Small intestine (tissue), 7 donors: ENCODE measurements around the gene CACNA1H. TPM values are rescaled to one million over a fixed set of nuclear protein-coding genes. Genes with fewer than 3 reads are reported as not detected.

ENCODE experiments used
- DNase-seq, 2 donors: peaks; one replicate each; pipeline versions ENCODE4 v3.0.0 to v3.0.0-alpha.2; 2013
- FAIRE-seq: peaks from 2 replicates; lab custom pipeline; 2012; peaks lifted over from hg19 to GRCh38; lab: Jason Lieb, UNC
- H3K27ac ChIP-seq, 3 donors: one replicate each; pipeline ENCODE4 v1.5.1; 2013; ENCODE audit warnings: low read length in 2 of 3, mild to moderate bottlenecking in 2 of 3, control low read depth in 1 of 3, inconsistent platforms in 1 of 3, low read depth in 1 of 3, moderate library complexity in 1 of 3
- H3K27me3 ChIP-seq, 3 donors: one replicate each; pipeline ENCODE4 v1.6.1; 2013; ENCODE audit warnings: low read length in 3 of 3, inconsistent platforms in 1 of 3; ENCODE audit not compliant: control insufficient read depth in 3 of 3, insufficient read depth in 3 of 3
- H3K36me3 ChIP-seq, 3 donors: one replicate each; pipeline ENCODE4 v1.6.1; 2013; ENCODE audit warnings: low read length in 3 of 3, inconsistent platforms in 1 of 3, low read depth in 1 of 3, mild to moderate bottlenecking in 1 of 3, moderate library complexity in 1 of 3; ENCODE audit not compliant: control insufficient read depth in 3 of 3, insufficient read depth in 2 of 3
- H3K4me1 ChIP-seq, 3 donors: one replicate each; pipeline ENCODE4 v1.6.1; 2013; ENCODE audit warnings: low read length in 2 of 3, inconsistent platforms in 1 of 3, low read depth in 1 of 3, mild to moderate bottlenecking in 1 of 3, moderate library complexity in 1 of 3; ENCODE audit not compliant: control insufficient read depth in 3 of 3, insufficient read depth in 2 of 3
- H3K4me3 ChIP-seq, 3 donors: one replicate each; pipeline ENCODE4 v1.5.1; 2013; ENCODE audit warnings: low read length in 3 of 3, control low read depth in 1 of 3, inconsistent platforms in 1 of 3, low read depth in 1 of 3, mild to moderate bottlenecking in 1 of 3, moderate library complexity in 1 of 3
- H3K9me3 ChIP-seq, 2 donors: one replicate each; pipeline ENCODE4 v1.6.1; 2013; ENCODE audit warnings: low read depth in 1 of 2, low read length in 1 of 2; ENCODE audit not compliant: control insufficient read depth in 2 of 2, insufficient read depth in 1 of 2
- WGBS, 3 donors: extraction: QIAGEN DNeasy Blood & Tissue Kit; methylation state at CpG; one replicate each; pipeline ENCODE4 v1.1.7; 2013; 5-methylcytosine and 5-hydroxymethylcytosine counted together
- polyA plus RNA-seq, 4 donors: library from polyadenylated mRNA; stranded (reverse) in 3 of 4; unstranded in 1 of 4; fragments of 200-250 nt in 3 of 4; fragments of 120-200 nt in 1 of 4; gene quantifications; one replicate each; pipeline versions ENCODE4 v1.2.1 to v1.2.3, GENCODE V29; 2013
- donor health status: healthy with polysubstance abuse.
- donor health status: control.
- donor health status: control.
- donor health status: Bipolar disorder and iron deficiency.
- donor health status: healthy.

Gene CACNA1H
- polyA plus RNA-seq, 4 donors = 0.22 to 7.0 (median 3.2) TPM

DNA sequence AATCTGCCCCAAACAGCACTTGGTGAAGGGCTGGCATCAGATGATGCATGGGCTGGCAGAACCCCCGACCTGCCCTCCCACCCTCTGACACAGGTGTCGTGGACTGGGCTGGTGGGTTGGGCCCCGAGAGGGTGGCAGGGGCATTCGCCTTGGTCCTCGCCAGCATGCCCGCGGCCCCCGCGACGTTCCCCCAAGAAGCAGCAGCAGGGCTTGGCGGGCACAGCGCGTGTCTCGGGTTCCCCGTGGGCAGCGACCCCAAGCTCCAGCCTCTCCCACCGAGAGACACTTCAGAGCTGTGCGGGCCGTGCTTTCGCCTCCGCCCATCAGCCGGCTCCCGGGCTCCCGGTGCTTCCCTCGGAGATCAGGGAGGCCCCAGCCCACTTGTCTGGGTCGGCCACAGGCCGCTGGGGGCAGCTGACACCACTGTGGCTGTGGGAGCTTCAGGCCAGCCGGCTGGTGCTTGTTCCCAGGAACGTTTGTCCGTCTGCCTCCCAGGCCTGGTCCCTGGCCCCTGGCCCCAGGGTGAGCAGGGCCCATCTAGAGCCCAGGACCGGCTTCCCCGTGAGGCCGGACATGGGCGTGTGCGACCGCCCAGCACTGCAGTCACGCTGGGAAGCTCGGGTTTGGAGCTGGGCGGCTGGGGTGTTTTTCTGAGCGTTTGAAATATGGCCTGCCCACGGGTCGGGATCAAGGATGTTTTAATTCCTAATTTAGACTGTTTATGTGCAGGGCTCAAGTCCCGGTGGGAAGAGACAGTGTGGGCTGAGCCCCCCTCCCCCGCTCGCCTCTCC, 16.6 kb downstream of the CACNA1H start:
- Histone ChIP-seq H3K4me3 (no peak overlapping the region), H3K27me3 (peaks cover 0 to 4% (median 0%) of the 10 kb centered on the region in 3 donors), H3K27ac (peak overlapping the region in 1 of 3 donors; percentile 31), H3K36me3 (no peaks in the 10 kb centered on the region), H3K9me3 (no peaks in the 10 kb centered on the region), H3K4me1 (peaks cover 0 to 7% (median 4%) of the 10 kb centered on the region in 3 donors)
- WGBS, 3 donors = 58 to 72% (median 72%) methylated on average over 39 to 45 of the region's 45 CpGs
- no peak for DNase-seq
- FAIRE-seq = no peak

GRCh38 chr16:1170076-1170418, 17.1 kb downstream of the CACNA1H start:
- Histone ChIP-seq H3K4me3 (no peak overlapping the region), H3K27me3 (peaks cover 0 to 4% (median 0%) of the 10 kb centered on the region in 3 donors), H3K9me3 (no peaks in the 10 kb centered on the region), H3K36me3 (no peaks in the 10 kb centered on the region), H3K4me1 (peaks cover 0 to 7% (median 4%) of the 10 kb centered on the region in 3 donors), H3K27ac (no peak overlapping the region)
- 46 to 57% (median 48%) methylated on average over 12 to 13 of the region's 13 CpGs for WGBS, 3 donors
- DNase-seq (no peak), FAIRE-seq (no peak)

DNA sequence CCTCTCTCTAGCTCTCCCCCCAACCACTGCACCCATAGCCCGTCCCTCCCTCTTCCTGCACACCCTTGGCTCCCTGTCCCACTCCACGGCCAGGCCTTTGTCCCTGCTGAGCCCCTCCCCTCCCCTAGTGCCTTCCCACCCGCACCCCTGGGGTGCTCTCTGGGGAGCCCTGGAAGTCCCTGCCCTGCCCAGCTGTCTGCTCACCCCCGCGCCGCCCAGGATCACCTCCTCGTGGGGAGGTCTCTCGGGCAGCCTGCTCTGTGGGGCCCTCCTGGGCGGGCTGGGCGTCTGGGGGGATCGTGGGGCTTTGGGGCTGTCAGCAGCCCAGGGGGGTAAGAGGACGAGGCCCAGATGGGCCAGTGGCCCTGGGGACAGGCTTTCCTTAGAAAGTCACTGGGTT, 18.1 kb downstream of the CACNA1H start:
- 68 to 74% (median 73%) methylated on average over 12 of the region's 12 CpGs for WGBS, 3 donors
- H3K27me3 ChIP-seq = peaks cover 0 to 4% (median 0%) of the 10 kb centered on the region in 3 donors
- FAIRE-seq = no peak
- H3K36me3 ChIP-seq = no peaks in the 10 kb centered on the region
- H3K4me3 ChIP-seq = no peak overlapping the region
- no peak for DNase-seq
- H3K27ac ChIP-seq = no peak overlapping the region
- peaks cover 0 to 7% (median 4%) of the 10 kb centered on the region in 3 donors for H3K4me1 ChIP-seq
- H3K9me3 ChIP-seq = no peaks in the 10 kb centered on the region

GRCh38 chr16:1171854-1172428, 19.0 kb downstream of the CACNA1H start:
- no peak overlapping the region for H3K4me3 ChIP-seq
- no peaks in the 10 kb centered on the region for H3K36me3 ChIP-seq
- no peak for DNase-seq
- H3K27me3 ChIP-seq = peaks cover 0 to 4% (median 0%) of the 10 kb centered on the region in 3 donors
- peaks cover 0 to 7% (median 4%) of the 10 kb centered on the region in 3 donors for H3K4me1 ChIP-seq
- FAIRE-seq = no peak
- no peak overlapping the region for H3K27ac ChIP-seq
- H3K9me3 ChIP-seq = no peaks in the 10 kb centered on the region
- 74 to 84% (median 80%) methylated on average over 31 to 36 of the region's 36 CpGs for WGBS, 3 donors

DNA sequence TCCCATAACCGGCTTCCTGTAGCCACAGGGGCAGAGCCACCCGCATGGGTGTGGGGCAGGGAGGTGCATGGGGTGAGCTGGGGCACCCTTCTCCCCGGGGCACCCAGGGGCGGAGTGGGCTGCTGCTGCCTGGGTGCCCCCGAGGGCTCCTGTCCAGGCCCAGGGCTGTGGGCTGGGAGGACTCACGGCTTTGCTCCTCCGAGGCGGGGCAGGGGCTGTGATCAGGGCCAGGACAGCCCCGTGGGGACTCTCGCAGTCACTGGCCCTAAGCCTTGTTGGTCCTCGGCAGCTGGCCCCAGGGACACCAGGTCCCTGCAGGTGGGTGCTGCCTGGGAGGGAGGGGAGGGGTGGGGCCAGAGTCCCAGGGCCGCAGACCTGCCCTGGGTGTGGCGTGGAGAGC, 19.7 kb downstream of the CACNA1H start:
- WGBS, 3 donors = 56 to 72% (median 58%) methylated on average over 9 to 13 of the region's 13 CpGs
- no peak for FAIRE-seq
- Histone ChIP-seq H3K9me3 (no peaks in the 10 kb centered on the region), H3K36me3 (no peaks in the 10 kb centered on the region), H3K4me3 (no peak overlapping the region), H3K27ac (no peak overlapping the region), H3K27me3 (peaks cover 0 to under 1% (median 0%) of the 10 kb centered on the region in 3 donors), H3K4me1 (peaks cover 0 to 7% (median 4%) of the 10 kb centered on the region in 3 donors)
- DNase-seq = no peak

DNA sequence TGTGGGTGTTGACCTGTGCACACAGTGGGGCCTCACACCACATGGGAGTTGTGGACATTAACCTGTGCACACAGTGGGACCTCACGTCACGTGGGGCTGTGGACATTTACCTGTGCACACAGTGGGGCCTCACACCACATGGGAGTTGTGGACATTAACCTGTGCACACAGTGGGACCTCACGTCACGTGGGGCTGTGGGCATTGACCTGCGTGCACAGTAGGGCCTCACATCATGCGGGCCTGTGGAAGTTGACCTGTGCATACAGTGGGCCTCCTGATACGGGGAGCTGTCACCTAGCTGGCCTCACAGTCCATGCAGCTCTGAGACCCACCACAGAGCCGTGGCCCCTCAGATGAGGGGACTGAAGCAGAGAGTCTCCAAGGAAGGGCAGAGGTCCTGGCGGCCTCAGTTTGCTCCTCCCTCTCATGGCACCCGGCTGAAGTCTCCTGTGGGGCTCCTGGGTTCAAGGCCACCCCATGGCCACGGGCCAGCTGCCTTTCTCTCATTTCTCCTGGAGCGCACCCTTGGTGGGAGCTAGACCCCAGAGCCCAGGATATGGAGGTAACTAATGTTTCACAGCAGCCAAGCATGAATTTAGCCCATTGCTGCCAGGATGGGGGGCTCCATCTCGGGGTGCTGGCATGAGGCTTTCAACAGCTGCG, 21.0 kb downstream of the CACNA1H start:
- no peaks in the 10 kb centered on the region for H3K27me3 ChIP-seq
- H3K4me3 ChIP-seq = no peak overlapping the region
- FAIRE-seq (no peak), DNase-seq (no peak)
- H3K27ac ChIP-seq = no peak overlapping the region
- H3K9me3 ChIP-seq = no peaks in the 10 kb centered on the region
- H3K36me3 ChIP-seq = no peaks in the 10 kb centered on the region
- peaks cover 0 to 7% (median 4%) of the 10 kb centered on the region in 3 donors for H3K4me1 ChIP-seq
- 57 to 76% (median 66%) methylated on average over 14 of the region's 14 CpGs for WGBS, 3 donors

DNA sequence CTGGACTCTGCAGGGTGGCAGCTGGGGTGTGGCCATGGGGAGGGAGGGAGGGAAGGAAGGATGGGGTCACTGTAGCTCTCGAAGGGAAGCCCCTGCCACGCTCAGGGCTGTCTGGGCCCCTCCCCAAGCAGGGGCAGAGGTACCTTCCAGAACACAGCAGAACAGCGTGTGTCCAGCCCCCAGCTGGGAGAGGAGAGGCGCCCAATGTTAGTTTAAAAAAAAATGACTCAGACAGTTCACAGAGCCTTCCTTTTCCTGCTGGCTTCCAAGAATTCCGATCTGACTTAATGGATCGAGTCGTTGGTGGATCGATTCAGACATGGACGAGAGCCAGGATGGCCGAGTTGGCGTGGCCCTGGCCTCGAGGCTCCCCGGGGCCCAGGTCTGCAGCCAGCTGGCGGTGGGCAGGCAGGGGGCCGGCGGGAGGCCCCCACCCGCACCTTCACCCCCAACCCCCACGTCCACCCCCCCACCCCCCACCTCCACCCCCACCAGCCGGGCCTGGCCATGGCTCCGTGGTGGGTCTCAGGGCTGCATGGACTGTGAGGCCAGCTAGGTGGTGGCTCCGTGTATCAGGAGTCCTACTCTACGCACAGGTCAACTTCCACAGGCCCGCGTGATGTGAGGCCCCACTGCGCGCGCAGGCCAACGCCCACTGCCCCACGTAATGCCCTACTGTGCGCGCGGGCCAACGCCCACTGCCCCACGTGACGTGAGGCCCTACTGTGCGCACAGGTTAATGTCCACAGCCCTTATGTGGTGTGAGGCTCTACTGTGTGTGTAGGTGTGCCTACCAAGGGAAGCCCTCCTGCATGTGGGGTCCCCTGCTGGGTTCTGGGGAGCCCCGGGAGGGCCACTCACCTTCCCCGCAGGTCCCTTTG, 21.8 kb downstream of the CACNA1H start:
- H3K27me3 ChIP-seq = no peaks in the 10 kb centered on the region
- no peaks in the 10 kb centered on the region for H3K36me3 ChIP-seq
- no peak overlapping the region for H3K4me3 ChIP-seq
- no peaks in the 10 kb centered on the region for H3K9me3 ChIP-seq
- FAIRE-seq (no peak), DNase-seq (no peak)
- H3K27ac ChIP-seq = peak overlapping the region in 1 of 3 donors; percentile 5
- peaks cover 0 to 5% (median 4%) of the 10 kb centered on the region in 3 donors for H3K4me1 ChIP-seq
- 42 to 64% (median 55%) methylated on average over 33 to 38 of the region's 38 CpGs for WGBS, 3 donors
